ENCODE data around the gene MAGEB3. TPM values are rescaled to one million over a fixed set of nuclear protein-coding genes. Genes with fewer than 3 reads are reported as not detected.

The MAGEB3 gene
- total and polyA plus RNA-seq, 9 of the 15 experiments (the other 6 are each of a cell fraction or from before 2014, with no cell fraction given): 0.07 to 0.11 TPM; not detected in 7

GRCh38 chrX:30283456-30284200 lies 53.2 kb downstream of the MAGEB3 start:
- BruUV-seq (replicated peaks): no TSS peak
- intact Hi-C loops (cut with micrococcal nuclease): loop anchor here (5.0 kb wide), 1 partner anchor 66 kb away; the partner anchor contains the start of gene MAGEB2
- Histone ChIP-seq H3K4me1 (replicated peaks in 1 of 2; ENCODE audit: control insufficient read depth in 2 of 2, insufficient read depth in 2 of 2, low read length in 2 of 2) (peaks cover 0 to 20% of the 10 kb centered on the region in 2 experiments; a peak in 2 of 5 replicates), H3K4me2 (ENCODE audit: insufficient read depth, low read length) (peak overlapping the region; percentile 41; the same call in 1 of the 2 replicates), H3K79me2 (ENCODE audit: control insufficient read depth, insufficient read depth, low read length) (no peaks in the 10 kb centered on the region), H3K4me3 (no peak overlapping the region), H3K36me3 (ENCODE audit: control insufficient read depth, insufficient read depth, low read length) (no peaks in the 10 kb centered on the region), H3K9me3 (replicated peaks; ENCODE audit: control insufficient read depth, insufficient read depth, low read depth, low read length) (no peaks in the 10 kb centered on the region), H3K9me1 (ENCODE audit: control insufficient read depth, insufficient read depth, low read length) (no peaks in the 10 kb centered on the region), H3K27me3 (ENCODE audit: control insufficient read depth in 2 of 2, insufficient read depth in 2 of 2, low read length in 2 of 2) (no peaks in the 10 kb centered on the region), H4K20me1 (replicated peaks; ENCODE audit: control insufficient read depth, insufficient read depth, low read length) (no peaks in the 10 kb centered on the region), H2AFZ (ENCODE audit: low read depth, low read length) (peak overlapping the region; percentile 71), H3K9ac (ENCODE audit: insufficient read depth in 1 of 2, low read depth in 2 of 2, low read length in 2 of 2) (peak overlapping the region in 1 of 2 experiments; percentile 53; a peak in 2 of 4 replicates), H3K27ac (ENCODE audit: extremely low read depth, low read depth, low read length) (peak overlapping the region; percentile 86)
- ChIA-PET CTCF (ENCODE audit: low intra/inter-chr PET ratio) (interaction anchor here (0.7 kb wide), 1 partner anchor 337 kb away, joined by 3 read pairs; no protein-coding TSS in a partner anchor), POLR2A (no interaction called here)
- in situ Hi-C loops (cut with MboI): no loop called here
- ATAC-seq (peak; percentile 98), DNase-seq (ENCODE audit: extremely low read depth in 1 of 4, low spot score in 3 of 4) (peak; percentile 61 to 72 (median 63)), FAIRE-seq (peak; percentile 87)
- WGBS (ENCODE audit: insufficient coverage, low coverage, missing lambda C conversion rate): 18% methylated on average over 3 of the region's 3 CpGs
- TF ChIP-seq NFE2L1 (tag; IDR thresholded peaks at IDR 0.05; ENCODE audit: borderline replicate concordance, low read depth) (peak; percentile 59; the same call in 1 of the 2 replicates), CBFB (CRISPR knock-in tag; IDR thresholded peaks at IDR 0.05) (no peak), KDM1A (IDR thresholded peaks at IDR 0.05) (peak; percentile 34 to 48; a peak in 1 of 4 replicates), DACH1 (IDR thresholded peaks at IDR 0.05; ENCODE audit: partially characterized antibody) (peak; percentile 23), GTF2E2 (tag; IDR thresholded peaks at IDR 0.05) (no peak), MEIS2 (IDR thresholded peaks at IDR 0.05; ENCODE audit: partially characterized antibody) (peak; percentile 92), SMARCE1 (IDR thresholded peaks at IDR 0.05) (peak; percentile 86), ZNF316 (IDR thresholded peaks at IDR 0.05) (peak; percentile 96), MEF2D (tag; conservative IDR thresholded peaks at IDR 0.05; ENCODE audit: low read depth) (peak; percentile 47), ZNF395 (CRISPR knock-in tag; IDR thresholded peaks at IDR 0.05) (peak; percentile 57; the same call in 1 of the 2 replicates), ZNF347 (CRISPR knock-in tag; IDR thresholded peaks at IDR 0.05; ENCODE audit: low read depth) (no peak), RBFOX2 (IDR thresholded peaks at IDR 0.05; ENCODE audit: low read depth, low read length) (no peak), ARID1B (IDR thresholded peaks at IDR 0.05) (peak; percentile 86)
